NAMALWA (cell line): ENCODE data around the gene KIAA1755.

Experiments used
- DNase-seq: peaks from one replicate; pipeline ENCODE4 v3.0.0-alpha.2; 2015; ENCODE audit warnings: low spot score

The KIAA1755 gene

DNA sequence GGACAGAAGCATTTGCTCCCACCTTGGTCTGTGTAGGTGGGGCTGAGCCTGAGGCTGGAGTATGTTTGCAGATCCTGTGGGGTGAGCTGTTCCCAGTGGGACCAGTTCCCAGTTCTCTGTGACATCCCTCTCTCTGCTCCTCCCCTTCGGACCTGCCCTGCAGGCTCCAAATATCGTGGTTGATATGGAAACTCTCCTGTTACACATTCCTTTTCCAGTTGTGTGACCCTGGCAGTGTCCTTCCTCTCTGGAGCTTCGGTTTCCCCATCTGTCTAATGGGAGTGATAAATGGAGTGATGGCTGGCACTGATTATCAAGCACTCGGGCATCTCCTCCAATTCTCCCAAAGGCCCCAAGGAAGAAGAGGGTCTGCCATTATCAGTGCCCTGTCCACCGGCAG, 79.8 kb downstream of the KIAA1755 start:
- no peak for DNase-seq

DNA sequence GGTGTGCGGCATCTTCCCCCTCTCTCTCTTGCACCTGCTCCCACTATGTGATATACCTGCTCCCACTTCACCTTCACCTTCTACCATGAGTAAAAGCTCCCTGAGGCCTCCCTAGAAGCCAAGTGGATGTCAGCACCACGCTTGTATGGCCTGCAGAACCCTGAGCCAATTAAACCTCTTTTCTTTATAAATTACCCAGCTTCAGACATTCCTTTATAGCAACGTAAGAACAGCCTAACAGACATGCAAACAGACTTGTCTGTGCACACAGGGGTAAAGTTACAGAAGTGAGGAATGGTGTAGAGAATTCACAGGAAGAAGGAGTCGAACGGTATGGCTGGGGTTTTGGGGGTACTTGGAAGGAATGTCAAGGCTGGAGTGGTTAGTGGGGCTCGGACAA, 80.7 kb downstream of the KIAA1755 start:
- no peak for DNase-seq

DNA sequence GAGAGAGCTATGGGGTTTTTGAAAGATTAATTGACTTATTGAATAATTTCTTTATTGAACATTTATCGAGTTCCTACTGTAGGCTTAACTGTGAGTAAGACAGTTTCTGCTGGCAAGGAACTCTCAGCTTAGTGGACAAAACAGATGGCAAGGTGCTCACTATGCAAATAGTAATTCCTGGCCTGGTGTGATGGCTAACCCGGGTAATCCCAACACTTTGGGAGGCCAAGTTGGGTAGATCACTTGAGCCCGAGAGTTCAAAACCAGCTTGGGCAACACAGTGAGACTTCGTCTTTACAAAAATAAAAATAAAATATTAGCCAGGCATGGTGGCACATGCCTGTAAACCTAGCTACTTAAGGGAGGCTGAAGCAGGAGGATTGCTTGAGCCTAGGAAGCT, 82.0 kb downstream of the KIAA1755 start:
- DNase-seq, result no peak

- no peak for DNase-seq
Measured at GRCh38 chr20:38178065-38178491, 82.5 kb downstream of the KIAA1755 start.

GRCh38 chr20:38177201-38177600, 83.3 kb downstream of the KIAA1755 start:
- no peak for DNase-seq

DNA sequence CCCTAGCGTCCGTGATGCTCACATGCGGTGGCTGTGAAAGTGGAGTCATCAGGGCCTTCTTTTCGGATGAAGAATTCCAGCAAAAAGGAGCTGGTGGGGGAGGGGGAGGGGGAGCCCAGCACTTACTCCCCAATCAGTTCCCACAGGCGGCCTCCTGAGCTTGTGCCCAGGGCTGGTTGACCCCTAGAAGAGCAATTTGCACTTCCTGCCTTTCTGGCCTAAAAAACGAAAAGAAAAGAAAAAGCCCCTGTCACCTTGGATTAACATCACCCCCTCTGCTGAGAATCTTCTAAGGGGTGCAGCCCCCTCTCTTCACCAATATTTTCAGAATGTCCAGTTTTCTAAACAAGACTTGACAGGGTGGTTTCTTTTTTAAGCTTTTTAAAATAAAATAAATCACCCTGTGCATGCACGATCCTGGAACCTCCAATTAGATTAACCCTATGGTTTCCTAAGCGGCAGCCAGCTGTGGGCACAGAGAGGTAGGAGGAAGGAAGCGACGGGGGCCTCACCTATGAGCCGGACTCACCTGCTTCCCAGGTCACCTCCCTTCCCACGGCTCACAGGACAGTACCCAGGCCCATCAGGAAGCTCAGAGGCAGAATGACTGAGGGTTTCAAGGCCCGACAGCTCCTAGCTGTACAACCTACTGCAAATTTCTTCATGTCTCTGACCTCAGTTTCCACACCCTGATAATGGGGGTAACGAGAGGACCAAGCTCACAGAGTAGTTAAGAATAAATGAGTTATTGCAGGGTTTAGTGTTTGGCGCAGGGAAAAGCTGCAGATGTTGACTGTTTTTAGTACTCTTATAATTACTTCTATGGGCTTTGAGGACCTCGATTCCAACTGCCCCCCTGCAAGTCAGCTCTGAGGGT, 85.0 kb downstream of the KIAA1755 start:
- DNase-seq, result no peak

GRCh38 chr20:38173237-38174156, 87.0 kb downstream of the KIAA1755 start:
- no peak for DNase-seq

DNA sequence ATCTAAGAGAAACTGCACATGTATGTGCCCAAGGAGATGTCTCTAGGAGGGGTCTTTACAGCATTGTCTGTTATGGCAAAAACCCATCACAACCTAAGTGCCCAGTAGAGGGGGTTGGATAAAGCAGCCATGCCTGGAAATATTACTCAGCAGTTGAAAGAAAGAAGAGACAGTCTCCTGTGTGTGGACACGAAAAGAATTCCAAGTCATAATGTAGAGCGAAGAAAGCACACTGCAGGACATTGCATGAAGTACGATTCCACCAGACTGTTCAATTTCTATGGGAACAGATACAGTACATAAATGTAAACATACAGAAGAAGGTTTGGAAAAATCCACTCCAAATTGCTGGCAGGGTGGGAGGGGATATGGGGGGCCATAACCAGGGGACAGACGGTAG, 88.1 kb downstream of the KIAA1755 start:
- DNase-seq, result no peak

- DNase-seq, result no peak
Measured at GRCh38 chr20:38171675-38172043, 88.9 kb downstream of the KIAA1755 start.

GRCh38 chr20:38170826-38171674, 89.5 kb downstream of the KIAA1755 start:
- no peak for DNase-seq

DNA sequence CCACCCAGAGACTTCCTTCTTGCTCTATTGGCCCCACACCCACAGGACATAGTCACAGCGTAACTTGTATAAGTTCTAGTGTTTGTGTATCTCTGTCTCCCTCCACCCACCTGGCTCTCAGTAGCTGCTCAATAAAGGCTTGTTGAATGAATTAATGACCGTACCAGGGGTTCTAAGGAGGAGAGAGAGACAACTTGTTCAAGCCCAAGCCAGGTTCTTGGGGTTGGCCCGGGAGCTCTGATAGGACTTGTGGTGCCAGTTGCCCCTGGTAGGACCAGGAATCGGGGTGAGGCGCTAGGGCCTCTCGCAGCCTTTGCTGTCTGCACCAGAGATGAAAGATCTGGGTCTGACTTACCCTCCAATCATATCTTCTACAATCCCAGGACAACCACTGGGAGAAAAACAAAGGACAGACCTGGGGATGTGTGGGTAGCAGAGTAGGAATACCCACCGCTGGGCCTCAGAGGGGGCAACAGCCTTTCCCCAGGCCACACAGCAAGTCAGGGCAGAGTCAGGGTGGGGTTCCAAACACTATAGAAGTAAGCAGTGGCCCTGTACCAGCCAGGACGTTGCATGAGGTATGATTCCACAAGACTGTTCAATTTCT, 90.2 kb downstream of the KIAA1755 start:
- DNase-seq, result no peak

GRCh38 chr20:38169636-38170193, 90.8 kb downstream of the KIAA1755 start:
- no peak for DNase-seq

- DNase-seq, result no peak
Measured at GRCh38 chr20:38168791-38169589, 91.5 kb downstream of the KIAA1755 start.

DNA sequence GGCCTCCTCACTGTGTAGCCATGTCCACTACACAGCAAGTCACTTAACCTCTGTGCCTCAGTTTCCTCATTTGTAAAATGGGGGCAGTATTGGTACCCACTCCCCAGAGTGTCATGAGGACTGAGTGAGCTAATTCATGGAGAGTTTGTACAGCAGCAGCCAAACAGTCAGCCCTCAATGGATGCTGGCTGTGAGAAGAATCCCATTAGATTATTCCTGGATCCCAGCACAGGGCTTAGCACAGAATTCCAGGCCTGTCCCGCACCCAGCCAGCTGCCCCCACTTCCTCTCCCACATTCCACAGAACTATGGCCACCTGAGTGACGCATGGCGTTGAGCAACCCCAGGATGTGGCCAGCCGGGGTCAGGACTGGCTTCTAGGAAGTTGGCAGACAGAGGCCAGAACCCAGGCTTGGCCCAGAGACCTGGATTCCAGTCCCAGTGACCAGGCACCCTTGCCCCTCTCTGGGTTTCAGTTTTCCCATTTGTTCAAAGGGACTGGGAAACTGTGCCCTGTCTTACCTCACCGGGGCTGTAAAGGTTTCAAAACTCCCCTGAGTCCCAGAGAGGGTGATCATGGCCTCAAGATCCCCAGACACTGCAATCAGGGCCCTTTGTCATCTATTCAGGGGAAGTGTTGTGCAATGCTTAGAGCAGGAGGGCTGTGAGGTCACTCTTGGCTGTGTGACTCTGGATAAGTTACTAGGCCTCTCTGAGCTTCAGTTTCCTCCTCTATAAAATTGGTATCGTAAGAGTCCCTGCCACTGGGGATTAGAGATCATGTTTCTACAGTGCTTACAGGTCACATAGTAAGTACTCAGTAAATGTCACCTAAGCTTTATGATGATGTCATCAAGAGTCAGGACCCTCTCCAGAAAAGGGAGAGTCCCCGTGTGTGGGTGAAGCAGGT, 92.4 kb downstream of the KIAA1755 start:
- DNase-seq, result no peak

GRCh38 chr20:38167328-38167850, 93.1 kb downstream of the KIAA1755 start:
- DNase-seq, result no peak

DNA sequence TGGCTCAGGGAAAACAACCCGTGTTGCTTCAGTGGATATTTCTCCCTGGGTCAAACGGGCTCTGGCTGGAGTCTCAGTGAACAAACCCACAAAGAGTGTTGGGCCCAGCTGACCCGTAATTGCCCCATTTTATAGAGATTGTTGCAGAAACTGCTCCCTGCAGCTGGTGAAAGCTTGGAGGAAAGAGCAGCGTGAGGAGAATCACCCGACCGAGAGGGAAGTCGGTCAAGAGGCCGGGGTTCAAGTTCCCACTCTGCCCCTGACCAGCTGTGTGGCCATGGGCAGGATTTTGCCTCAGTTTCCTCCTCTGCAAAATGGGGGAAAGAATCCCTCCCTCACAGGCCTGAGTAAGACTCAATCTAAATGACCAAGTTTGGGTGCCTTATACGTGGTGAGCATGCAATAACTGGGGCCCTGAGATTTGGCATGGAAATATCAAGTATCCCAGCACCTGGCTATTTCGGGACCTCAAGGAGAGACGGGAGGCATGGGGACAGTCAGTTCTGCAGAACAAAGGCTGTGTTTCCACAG, 93.8 kb downstream of the KIAA1755 start:
- DNase-seq, result no peak

DNA sequence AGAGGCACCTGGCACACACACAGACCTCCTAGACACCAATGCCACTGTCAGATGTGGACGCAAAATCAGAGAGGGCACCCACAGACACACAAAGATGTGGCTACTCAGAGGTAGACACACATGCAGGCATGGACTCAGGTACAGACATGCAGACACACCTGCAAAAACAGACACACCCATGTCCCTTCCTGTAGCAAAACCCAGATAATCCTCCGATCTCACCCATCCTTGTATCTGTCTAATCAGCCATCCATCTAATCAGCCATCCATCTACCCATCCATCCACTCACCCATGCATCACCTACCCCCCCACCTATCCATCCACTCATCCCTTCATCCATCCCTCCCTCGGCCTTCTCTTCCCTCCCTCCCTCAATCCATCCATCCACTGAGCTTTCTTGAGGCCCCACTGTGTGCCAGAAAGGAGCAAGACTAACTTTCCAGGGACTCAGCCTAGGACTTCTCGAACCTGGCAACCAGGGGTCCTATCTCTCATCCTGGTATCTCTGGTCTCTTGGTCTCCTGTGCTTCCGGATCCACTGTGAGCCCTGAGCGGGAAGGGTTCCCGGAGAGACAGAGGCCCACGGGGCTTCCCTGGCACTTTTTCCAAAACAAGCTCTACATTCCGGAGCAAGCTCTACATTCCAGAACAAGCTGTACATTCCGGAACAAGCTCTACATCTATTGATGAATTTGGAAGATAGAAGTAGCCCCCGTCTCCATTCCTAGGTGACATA, 94.4 kb downstream of the KIAA1755 start:
- DNase-seq, result no peak
